Measurements from ENCODE around the gene IGSF21. TPM values are rescaled to one million over a fixed set of nuclear protein-coding genes. Genes with fewer than 3 reads are reported as not detected.

The IGSF21 gene
- total RNA-seq, 1 experiment from 2014 or later, result 30.5 TPM

GRCh38 chr1:18183533-18183932 is 75.9 kb downstream of the IGSF21 start:
- CTCF ChIA-PET, result interaction anchor here (1.1 to 1.4 kb wide), 2 partner anchors 16 to 51 kb away, joined by 4 to 5 read pairs; no protein-coding TSS in a partner anchor
- TF ChIP-seq NR2C2 (CRISPR knock-in tag; IDR thresholded peaks at IDR 0.05), result no peak
- no peak for TF ChIP-seq ZNF423 (CRISPR knock-in tag; IDR thresholded peaks at IDR 0.05)
- TF ChIP-seq ZNF232 (CRISPR knock-in tag; IDR thresholded peaks at IDR 0.05), result no peak
- no peak for TF ChIP-seq ZNF121 (CRISPR knock-in tag; IDR thresholded peaks at IDR 0.05)
- no peak for TF ChIP-seq NFE2L1 (CRISPR knock-in tag; IDR thresholded peaks at IDR 0.05)
- no peak for TF ChIP-seq IRF1 (CRISPR knock-in tag; IDR thresholded peaks at IDR 0.05)
- no peak for TF ChIP-seq GTF2I (CRISPR knock-in tag; conservative IDR thresholded peaks at IDR 0.05)
- no peak for TF ChIP-seq ZNF138 (CRISPR knock-in tag; conservative IDR thresholded peaks at IDR 0.05)
- no peak for TF ChIP-seq ZNF425 (CRISPR knock-in tag; conservative IDR thresholded peaks at IDR 0.05)
- no peak for TF ChIP-seq ZMAT4 (CRISPR knock-in tag; IDR thresholded peaks at IDR 0.05)
- no peak for TF ChIP-seq NFYB (CRISPR knock-in tag; conservative IDR thresholded peaks at IDR 0.05; ENCODE audit: low read depth)
- TF ChIP-seq AFF4 (CRISPR knock-in tag; IDR thresholded peaks at IDR 0.05; ENCODE audit: borderline replicate concordance), result no peak
- TF ChIP-seq ZNF281 (CRISPR knock-in tag; IDR thresholded peaks at IDR 0.05), result no peak
- DNase-seq (ENCODE audit: low spot score) (no peak), ATAC-seq (no peak)
- POLR2A ChIA-PET, result no interaction called here
- Mint-ChIP-seq H3K9me3 (no peaks in the 10 kb centered on the region), H3K36me3 (no peaks in the 10 kb centered on the region), H3K4me3 (no peak overlapping the region), H3K4me1 (peaks cover 26% of the 10 kb centered on the region), H3K27ac (no peak overlapping the region), H3K27me3 (ENCODE audit: low read depth) (no peaks in the 10 kb centered on the region)

GRCh38 chr1:18187054-18187453 is 79.5 kb downstream of the IGSF21 start:
- Mint-ChIP-seq H3K36me3 (no peaks in the 10 kb centered on the region), H3K27me3 (ENCODE audit: low read depth) (no peaks in the 10 kb centered on the region), H3K4me1 (peaks cover 36% of the 10 kb centered on the region), H3K9me3 (no peaks in the 10 kb centered on the region), H3K4me3 (no peak overlapping the region), H3K27ac (no peak overlapping the region)
- CTCF ChIA-PET, result no interaction called here
- no peak for ATAC-seq
- TF ChIP-seq EMX1 (CRISPR knock-in tag; IDR thresholded peaks at IDR 0.05), result no peak
- no peak for TF ChIP-seq ZBTB21 (CRISPR knock-in tag; IDR thresholded peaks at IDR 0.05; ENCODE audit: borderline replicate concordance)
- TF ChIP-seq PRDM15 (CRISPR knock-in tag; IDR thresholded peaks at IDR 0.05), result no peak
- POLR2A ChIA-PET, result no interaction called here
- DNase-seq (ENCODE audit: low spot score), result no peak

Data from WTC11 (cell line).